Prostate gland (tissue), 2 donors: ENCODE measurements around the gene SERPINA6. TPM values are rescaled to one million over a fixed set of nuclear protein-coding genes. Genes with fewer than 3 reads are reported as not detected.

Experiments
- DNase-seq: peaks from one replicate; pipeline ENCODE4 v3.0.0-alpha.2; 2019; ENCODE audit warnings: low spot score
- H3K27ac ChIP-seq, 2 donors: fragments of 200-600 bp; sonication (generic); 2 replicates each; pipeline ENCODE4 v1.5.1; 2017 to 2019
- H3K27me3 ChIP-seq: fragments of 200-600 bp; sonication (generic); replicated peaks from 2 replicates; pipeline ENCODE4 v1.5.1; 2019; ENCODE audit not compliant: insufficient read depth
- H3K36me3 ChIP-seq, 2 donors: fragments of 200-600 bp; sonication (generic); 1 replicate in 1 of 2; 2 replicates in 1 of 2; pipeline versions ENCODE4 v1.5.1 to v1.8.1; 2017 to 2019
- H3K4me1 ChIP-seq: fragments of 200-600 bp; sonication (generic); replicated peaks from 2 replicates; pipeline ENCODE4 v1.5.1; 2019
- H3K4me3 ChIP-seq, 2 donors: fragments of 200-600 bp; sonication (generic); 2 replicates each; pipeline ENCODE4 v1.5.1; 2017 to 2019
- H3K9me3 ChIP-seq: fragments of 200-600 bp; sonication (generic); 2 replicates; pipeline ENCODE4 v1.5.1; 2017
- POLR2A ChIP-seq: fragments of 450-650 bp; IDR thresholded peaks from one replicate; pipeline ENCODE4 v1.6.1; 2016; ENCODE audit warnings: antibody characterized with exemption, mild to moderate bottlenecking
- POLR2AphosphoS5 ChIP-seq: sonication (generic); formaldehyde crosslinking; IDR thresholded peaks from one replicate; pipeline ENCODE4 v1.6.1; 2017; ENCODE audit warnings: antibody characterized with exemption
- WGBS: methylation state at CpG from one replicate; pipeline ENCODE4 v1.1.5; 2018; 5-methylcytosine and 5-hydroxymethylcytosine counted together
- intact Hi-C: fragments of 100-400 bp; cut with DNase I; formaldehyde crosslinking; loops from one replicate; pipeline ENCODE4 v1.14.2; 2022
- total RNA-seq, 2 donors: library from RNA; depleted of rRNA; stranded (reverse); fragments of >200 nt; gene quantifications; one replicate each; pipeline ENCODE4 v1.1.0, GENCODE V29; 2016
- TF ChIP-seq, protein P1 (sequence below), 4 experiments: fragments of 200-600 bp in 2 of 4; fragments of 450-650 bp in 2 of 4; sonication (generic) in 2 of 4; IDR thresholded peaks; 1 replicate in 3 of 4; 2 replicates in 1 of 4; pipeline ENCODE4 v1.5.1; 2016 to 2019; ENCODE audit warnings: antibody characterized with exemption in 4 of 4, mild to moderate bottlenecking in 2 of 4, moderate library complexity in 2 of 4

SERPINA6 gene
- total RNA-seq, 2 donors from 2014 or later: not detected

- no peaks in the 10 kb centered on the region for H3K4me1 ChIP-seq
- no peaks in the 10 kb centered on the region for H3K9me3 ChIP-seq
- no peak overlapping the region for H3K4me3 ChIP-seq
- no peaks in the 10 kb centered on the region for H3K36me3 ChIP-seq
- no peak overlapping the region for H3K27ac ChIP-seq
- TF ChIP-seq, protein P1, sequence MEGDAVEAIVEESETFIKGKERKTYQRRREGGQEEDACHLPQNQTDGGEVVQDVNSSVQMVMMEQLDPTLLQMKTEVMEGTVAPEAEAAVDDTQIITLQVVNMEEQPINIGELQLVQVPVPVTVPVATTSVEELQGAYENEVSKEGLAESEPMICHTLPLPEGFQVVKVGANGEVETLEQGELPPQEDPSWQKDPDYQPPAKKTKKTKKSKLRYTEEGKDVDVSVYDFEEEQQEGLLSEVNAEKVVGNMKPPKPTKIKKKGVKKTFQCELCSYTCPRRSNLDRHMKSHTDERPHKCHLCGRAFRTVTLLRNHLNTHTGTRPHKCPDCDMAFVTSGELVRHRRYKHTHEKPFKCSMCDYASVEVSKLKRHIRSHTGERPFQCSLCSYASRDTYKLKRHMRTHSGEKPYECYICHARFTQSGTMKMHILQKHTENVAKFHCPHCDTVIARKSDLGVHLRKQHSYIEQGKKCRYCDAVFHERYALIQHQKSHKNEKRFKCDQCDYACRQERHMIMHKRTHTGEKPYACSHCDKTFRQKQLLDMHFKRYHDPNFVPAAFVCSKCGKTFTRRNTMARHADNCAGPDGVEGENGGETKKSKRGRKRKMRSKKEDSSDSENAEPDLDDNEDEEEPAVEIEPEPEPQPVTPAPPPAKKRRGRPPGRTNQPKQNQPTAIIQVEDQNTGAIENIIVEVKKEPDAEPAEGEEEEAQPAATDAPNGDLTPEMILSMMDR (IDR thresholded peaks at IDR 0.05): no peak
- no peak for TF ChIP-seq POLR2A
- TF ChIP-seq POLR2AphosphoS5: no peak
- peaks cover 2% of the 10 kb centered on the region for H3K27me3 ChIP-seq
- WGBS: 72% methylated on average over 9 of the region's 9 CpGs
- DNase-seq: no peak
- intact Hi-C loops: no loop called here
These were observed 27.6 kb downstream of the SERPINA6 start for GRCh38 chr14:94295360-94296180.

GRCh38 chr14:94293578-94293924, 29.6 kb downstream of the SERPINA6 start:
- Histone ChIP-seq H3K4me3 (no peak overlapping the region), H3K27ac (no peak overlapping the region), H3K4me1 (no peaks in the 10 kb centered on the region), H3K27me3 (peaks cover 2% of the 10 kb centered on the region), H3K9me3 (no peaks in the 10 kb centered on the region), H3K36me3 (no peaks in the 10 kb centered on the region)
- intact Hi-C loops: no loop called here
- 49% methylated on average over 3 of the region's 3 CpGs for WGBS
- TF ChIP-seq POLR2AphosphoS5 (no peak), POLR2A (no peak)
- TF ChIP-seq, protein P1 (IDR thresholded peaks at IDR 0.05): no peak
- no peak for DNase-seq

DNA sequence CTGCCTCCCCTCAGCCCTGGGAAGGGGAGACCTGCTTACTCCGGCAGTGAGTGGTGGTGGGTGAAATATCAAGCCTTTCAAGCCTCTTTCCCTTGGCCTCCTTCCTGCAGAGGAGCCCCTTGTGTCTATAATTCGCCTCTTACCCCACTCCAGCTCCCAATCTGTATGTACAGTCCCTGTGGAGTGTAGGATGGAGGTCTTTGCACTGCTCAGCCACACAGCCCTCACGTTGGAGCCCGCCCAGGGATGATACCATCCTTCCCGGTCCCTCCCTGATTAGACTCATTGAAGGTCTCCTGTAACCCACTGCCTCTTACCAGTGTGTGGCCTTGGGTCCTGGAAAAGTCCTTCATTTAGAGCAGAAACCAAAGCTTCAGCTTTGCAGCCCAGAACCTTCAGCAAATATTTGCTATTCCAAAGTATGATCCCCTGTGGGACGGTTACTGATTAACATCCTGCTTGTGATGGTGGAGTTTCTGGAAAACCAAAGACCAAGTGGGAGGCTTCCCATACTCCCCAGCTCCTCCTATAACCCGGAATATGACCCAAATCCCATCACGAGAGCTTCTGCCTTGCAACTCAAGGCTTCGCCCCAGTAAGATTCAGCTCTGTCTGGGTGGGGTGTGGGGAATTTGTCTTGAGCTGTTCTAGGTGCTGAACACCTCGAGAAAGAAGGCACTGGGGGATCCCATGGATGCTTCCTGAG, 30.1 kb downstream of the SERPINA6 start, which contains the start of gene SERPINA10:
Gene SERPINA10, minus strand, starts transcription at position 397 of the 706 bp plus-strand sequence. CDS start 2,675 bp downstream, outside the sequence.
- intact Hi-C loops: no loop called here
- Histone ChIP-seq H3K4me3 (no peak within 1 kb of the TSS), H3K9me3 (no peaks in the 10 kb centered on the region), H3K27ac (no peak within 1 kb of the TSS), H3K36me3 (no peaks in the 10 kb centered on the region), H3K27me3 (peaks cover 2% of the 10 kb centered on the region), H3K4me1 (no peaks in the 10 kb centered on the region)
- DNase-seq: no peak
- TF ChIP-seq POLR2AphosphoS5: no peak
- TF ChIP-seq POLR2A: no peak
- TF ChIP-seq, protein P1 (IDR thresholded peaks at IDR 0.05): no peak
- 64% methylated on average over 10 of the region's 10 CpGs for WGBS

- peaks cover 2% of the 10 kb centered on the region for H3K27me3 ChIP-seq
- WGBS: 97% methylated on average over 3 of the region's 3 CpGs
- no peak for DNase-seq
- no peaks in the 10 kb centered on the region for H3K9me3 ChIP-seq
- TF ChIP-seq, protein P1 (IDR thresholded peaks at IDR 0.05): no peak
- TF ChIP-seq POLR2AphosphoS5 (no peak), POLR2A (no peak)
- no peak overlapping the region for H3K4me3 ChIP-seq
- no peaks in the 10 kb centered on the region for H3K36me3 ChIP-seq
- H3K27ac ChIP-seq: no peak overlapping the region
- no peaks in the 10 kb centered on the region for H3K4me1 ChIP-seq
- intact Hi-C loops: no loop called here
These were observed 30.6 kb downstream of the SERPINA6 start for GRCh38 chr14:94292526-94292871.
